Putamen (tissue), 1 donor: Measurements from ENCODE around the gene C1RL.

Experiments used
- DNase-seq: peaks from one replicate; pipeline ENCODE4 v3.0.0-alpha.2; 2016; ENCODE audit warnings: low spot score

C1RL gene

GRCh38 chr12:7108796-7109571, at the start of gene C1RL:
TSS of gene C1RL (minus strand) at chr12:7109214. CDS start at chr12:7109180, 34 bp downstream.
- DNase-seq = peak; percentile 62

GRCh38 chr12:7157391-7157790, 48.4 kb upstream of the C1RL start:
- no peak for DNase-seq

GRCh38 chr12:7156259-7157197, 47.5 kb upstream of the C1RL start:
- DNase-seq = no peak

- no peak for DNase-seq
Measured at GRCh38 chr12:7155471-7156034, 46.5 kb upstream of the C1RL start.

- no peak for DNase-seq
Measured at GRCh38 chr12:7154901-7155470, 46.0 kb upstream of the C1RL start.

- no peak for DNase-seq
Measured at GRCh38 chr12:7154042-7154441, 45.0 kb upstream of the C1RL start.

GRCh38 chr12:7152818-7153217, 43.8 kb upstream of the C1RL start:
- no peak for DNase-seq

- DNase-seq = no peak
Measured at GRCh38 chr12:7151532-7151931, 42.5 kb upstream of the C1RL start.

- no peak for DNase-seq
Measured at GRCh38 chr12:7150841-7151240, 41.8 kb upstream of the C1RL start.

- DNase-seq = no peak
Measured at GRCh38 chr12:7150356-7150755, 41.3 kb upstream of the C1RL start.

- no peak for DNase-seq
Measured at GRCh38 chr12:7146906-7147305, 37.9 kb upstream of the C1RL start.

- no peak for DNase-seq
Measured at GRCh38 chr12:7146228-7146627, 37.2 kb upstream of the C1RL start.

- DNase-seq = no peak
Measured at GRCh38 chr12:7145671-7146070, 36.7 kb upstream of the C1RL start.

GRCh38 chr12:7144414-7145120, 35.6 kb upstream of the C1RL start:
- no peak for DNase-seq

- DNase-seq = no peak
Measured at GRCh38 chr12:7143564-7143963, 34.5 kb upstream of the C1RL start.

GRCh38 chr12:7142809-7143465, 33.9 kb upstream of the C1RL start:
- DNase-seq = no peak

GRCh38 chr12:7142056-7142644, 33.1 kb upstream of the C1RL start:
- DNase-seq = no peak

- no peak for DNase-seq
Measured at GRCh38 chr12:7141351-7142005, 32.5 kb upstream of the C1RL start.

- DNase-seq = no peak
Measured at GRCh38 chr12:7139200-7139599, 30.2 kb upstream of the C1RL start.

GRCh38 chr12:7137908-7138307, 28.9 kb upstream of the C1RL start:
- no peak for DNase-seq
